Type B pancreatic cell (in vitro differentiated cells): ENCODE results near the gene SCNN1G. TPM values are rescaled to one million over a fixed set of nuclear protein-coding genes. Genes with fewer than 3 reads are reported as not detected.

Experiments used
- DNase-seq: peaks from one replicate; pipeline ENCODE4 v3.0.0; 2021; ENCODE audit warnings: mixed read lengths; ENCODE audit not compliant: unreplicated experiment; ENCODE audit errors: extremely low spot score
- H3K27ac Mint-ChIP-seq: 2 replicates; pipeline ENCODE4 v1.8.0; 2021; ENCODE audit warnings: mild to moderate bottlenecking, mixed read lengths
- H3K27me3 Mint-ChIP-seq: 2 replicates; pipeline ENCODE4 v1.8.0; 2021; ENCODE audit warnings: mixed read lengths
- H3K36me3 Mint-ChIP-seq: 2 replicates; pipeline ENCODE4 v1.8.0; 2021; ENCODE audit warnings: mixed read lengths
- H3K4me1 Mint-ChIP-seq: one replicate; pipeline ENCODE4 v1.8.0; 2021; ENCODE audit warnings: mixed read lengths; ENCODE audit not compliant: unreplicated experiment
- H3K4me3 Mint-ChIP-seq: 2 replicates; pipeline ENCODE4 v1.8.0; 2021; ENCODE audit warnings: mild to moderate bottlenecking, mixed read lengths
- H3K9me3 Mint-ChIP-seq: 2 replicates; pipeline ENCODE4 v1.8.0; 2021; ENCODE audit warnings: mixed read lengths
- CTCF ChIP-seq: fragments of 200-600 bp; sonication (generic); conservative IDR thresholded peaks from 2 replicates; pipeline ENCODE4 v1.5.0; 2021; ENCODE audit warnings: antibody characterized with exemption, mild to moderate bottlenecking
- total RNA-seq: library from RNA; stranded (reverse); gene quantifications from 2 replicates; pipeline ENCODE4 v1.2.1, GENCODE V29; 2021; ENCODE audit warnings: low replicate concordance

The SCNN1G gene
- total RNA-seq, 1 donor from 2014 or later = 1.3 TPM

- Mint-ChIP-seq H3K9me3 (no peaks in the 10 kb centered on the region), H3K4me3 (peak overlapping the region; percentile 69), H3K27ac (no peak overlapping the region), H3K27me3 (peaks cover 71% of the 10 kb centered on the region), H3K36me3 (no peaks in the 10 kb centered on the region), H3K4me1 (no peaks in the 10 kb centered on the region)
- DNase-seq = peak; percentile 88
- TF ChIP-seq CTCF = peak; percentile 91
Observed at GRCh38 chr16:23182206-23182678, 303 bp upstream of the SCNN1G start.

- DNase-seq = no peak
- Mint-ChIP-seq H3K27ac (no peak overlapping the region), H3K36me3 (no peaks in the 10 kb centered on the region), H3K4me1 (no peaks in the 10 kb centered on the region), H3K27me3 (peaks cover 74% of the 10 kb centered on the region), H3K9me3 (no peaks in the 10 kb centered on the region), H3K4me3 (peak overlapping the region; percentile 52)
- no peak for TF ChIP-seq CTCF
Observed at GRCh38 chr16:23183543-23183862, 958 bp downstream of the SCNN1G start.

GRCh38 chr16:23185656-23186055, 3.1 kb downstream of the SCNN1G start:
- no peak for DNase-seq
- Mint-ChIP-seq H3K4me3 (no peak overlapping the region), H3K36me3 (no peaks in the 10 kb centered on the region), H3K4me1 (no peaks in the 10 kb centered on the region), H3K27ac (no peak overlapping the region), H3K9me3 (no peaks in the 10 kb centered on the region), H3K27me3 (peaks cover 74% of the 10 kb centered on the region)
- TF ChIP-seq CTCF = no peak

GRCh38 chr16:23186171-23186570, 3.6 kb downstream of the SCNN1G start:
- Mint-ChIP-seq H3K4me1 (no peaks in the 10 kb centered on the region), H3K36me3 (no peaks in the 10 kb centered on the region), H3K4me3 (no peak overlapping the region), H3K27me3 (peaks cover 73% of the 10 kb centered on the region), H3K27ac (no peak overlapping the region), H3K9me3 (no peaks in the 10 kb centered on the region)
- no peak for TF ChIP-seq CTCF
- DNase-seq = no peak

- Mint-ChIP-seq H3K4me1 (no peaks in the 10 kb centered on the region), H3K9me3 (no peaks in the 10 kb centered on the region)
Observed at GRCh38 chr16:23187341-23187740, 4.8 kb downstream of the SCNN1G start.

More at GRCh38 chr16:23187341-23187740, 4.8 kb downstream of the SCNN1G start:
- Mint-ChIP-seq H3K27ac (no peak overlapping the region), H3K27me3 (peaks cover 71% of the 10 kb centered on the region), H3K36me3 (no peaks in the 10 kb centered on the region), H3K4me3 (no peak overlapping the region)
- no peak for DNase-seq
- TF ChIP-seq CTCF = no peak
